ENCODE measurements around the gene OTOF.
A peak's percentile ranks its signal among the peaks of the same experiment; 100 is the strongest.

Gene OTOF
- total RNA-seq, result 2.6 to 6.0 (median 4.1) reads per million in 3 donors

DNA sequence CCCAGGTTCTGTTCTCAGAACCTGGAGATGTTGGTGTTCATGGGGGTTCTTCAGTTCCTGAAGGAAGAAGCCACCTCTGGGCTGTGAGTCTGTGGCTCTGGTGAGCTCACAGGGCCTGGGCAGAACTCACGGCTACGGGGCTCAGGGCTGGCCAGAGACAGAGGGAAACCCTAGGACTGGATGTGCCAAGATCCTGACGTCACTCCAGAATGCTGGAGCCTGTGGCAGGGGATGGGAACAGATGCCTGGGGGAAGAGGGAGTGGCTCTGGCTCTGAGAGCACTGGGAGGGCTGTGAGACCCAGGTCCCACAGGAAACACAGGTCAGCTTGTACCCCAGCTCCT, at the start of gene OTOF:
OTOF (minus strand) TSS at position 214 of the 343 bp plus-strand sequence.
- Histone ChIP-seq H3K9me3 (ENCODE audit: control insufficient read depth, low read length) (no peaks in the 10 kb centered on the region), H3K27me3 (replicated peaks; ENCODE audit: control insufficient read depth, insufficient read depth, low read length, poor library complexity, severe bottlenecking) (no peaks in the 10 kb centered on the region), H3K36me3 (ENCODE audit: control insufficient read depth, insufficient read depth, low read length) (no peaks in the 10 kb centered on the region), H3K4me1 (ENCODE audit: control insufficient read depth, insufficient read depth, low read length, poor library complexity, severe bottlenecking) (no peaks in the 10 kb centered on the region), H3K4me3 (ENCODE audit: insufficient read depth, low read depth, low read length, poor library complexity, severe bottlenecking) (peak within 1 kb of the TSS; percentile 18), H3K27ac (ENCODE audit: insufficient read depth, low read length, poor library complexity, severe bottlenecking) (no peak within 1 kb of the TSS)
- no peak for DNase-seq

DNA sequence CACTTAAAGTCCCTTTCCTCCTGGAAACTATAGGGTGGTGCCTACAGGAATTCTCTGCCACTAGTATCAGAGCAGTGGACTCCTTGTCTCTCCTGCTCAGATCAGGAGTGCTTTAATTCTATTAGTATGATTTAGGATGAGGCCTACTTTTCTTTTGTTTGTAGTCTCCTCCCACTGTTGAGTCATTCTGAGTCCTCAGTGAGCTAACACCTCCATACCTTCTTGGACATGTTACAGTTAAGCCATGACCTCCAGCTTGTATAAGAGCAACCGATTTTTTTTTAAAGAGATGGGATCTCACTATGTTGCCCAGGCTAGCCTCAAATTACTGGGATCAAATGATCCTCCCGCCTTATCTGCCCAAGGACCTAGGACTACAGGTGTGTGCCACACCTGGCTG, 48.7 kb upstream of the OTOF start:
- H3K4me1 ChIP-seq (ENCODE audit: control insufficient read depth, insufficient read depth, low read length, poor library complexity, severe bottlenecking), result no peaks in the 10 kb centered on the region
- H3K4me3 ChIP-seq (ENCODE audit: insufficient read depth, low read depth, low read length, poor library complexity, severe bottlenecking), result no peak overlapping the region
- no peaks in the 10 kb centered on the region for H3K9me3 ChIP-seq (ENCODE audit: control insufficient read depth, low read length)
- H3K27me3 ChIP-seq (replicated peaks; ENCODE audit: control insufficient read depth, insufficient read depth, low read length, poor library complexity, severe bottlenecking), result no peaks in the 10 kb centered on the region
- no peaks in the 10 kb centered on the region for H3K36me3 ChIP-seq (ENCODE audit: control insufficient read depth, insufficient read depth, low read length)
- DNase-seq, result no peak
- no peak overlapping the region for H3K27ac ChIP-seq (ENCODE audit: insufficient read depth, low read length, poor library complexity, severe bottlenecking)

DNA sequence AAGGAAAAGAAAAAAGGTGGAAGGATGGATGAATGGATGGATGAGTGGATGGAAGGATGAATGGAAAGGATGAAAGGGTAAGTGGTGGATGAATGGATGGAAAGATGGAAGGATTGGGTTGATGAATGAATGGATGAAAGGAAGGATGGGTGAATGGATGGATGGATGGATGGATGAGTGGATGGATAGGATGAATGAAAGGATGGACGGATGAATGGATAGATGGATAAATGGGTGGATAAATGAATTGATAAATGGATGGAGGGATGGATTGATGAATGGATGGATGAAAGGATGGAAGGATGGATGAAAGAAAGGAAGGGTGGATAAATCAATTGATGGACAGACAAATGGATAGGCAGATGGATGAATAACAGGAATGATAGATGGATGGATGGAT, 48.2 kb upstream of the OTOF start:
- no peak overlapping the region for H3K4me3 ChIP-seq (ENCODE audit: insufficient read depth, low read depth, low read length, poor library complexity, severe bottlenecking)
- no peak for DNase-seq
- no peaks in the 10 kb centered on the region for H3K4me1 ChIP-seq (ENCODE audit: control insufficient read depth, insufficient read depth, low read length, poor library complexity, severe bottlenecking)
- H3K9me3 ChIP-seq (ENCODE audit: control insufficient read depth, low read length), result no peaks in the 10 kb centered on the region
- H3K27me3 ChIP-seq (replicated peaks; ENCODE audit: control insufficient read depth, insufficient read depth, low read length, poor library complexity, severe bottlenecking), result no peaks in the 10 kb centered on the region
- no peaks in the 10 kb centered on the region for H3K36me3 ChIP-seq (ENCODE audit: control insufficient read depth, insufficient read depth, low read length)
- H3K27ac ChIP-seq (ENCODE audit: insufficient read depth, low read length, poor library complexity, severe bottlenecking), result no peak overlapping the region

DNA sequence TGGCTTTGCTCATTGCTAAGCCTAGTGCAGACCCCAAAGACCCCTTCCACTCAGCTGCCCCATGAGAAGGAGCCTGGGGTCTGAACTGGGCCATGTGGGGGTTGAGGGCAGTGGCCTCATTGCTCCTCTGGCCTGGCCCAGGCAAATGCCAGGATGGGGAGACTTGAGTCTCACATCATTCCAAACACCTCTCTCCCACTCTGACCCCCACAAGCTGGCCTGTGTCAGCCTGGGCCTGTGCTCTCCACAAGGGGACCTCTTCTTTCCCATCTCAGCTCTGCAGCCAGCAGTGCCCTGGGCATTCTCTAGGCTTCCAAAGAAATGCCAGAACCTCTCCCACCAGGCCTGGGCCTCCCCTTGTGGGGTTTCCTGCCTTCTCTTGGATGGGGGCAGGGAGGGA, 45.8 kb upstream of the OTOF start:
- no peaks in the 10 kb centered on the region for H3K9me3 ChIP-seq (ENCODE audit: control insufficient read depth, low read length)
- H3K36me3 ChIP-seq (ENCODE audit: control insufficient read depth, insufficient read depth, low read length), result no peaks in the 10 kb centered on the region
- no peaks in the 10 kb centered on the region for H3K27me3 ChIP-seq (replicated peaks; ENCODE audit: control insufficient read depth, insufficient read depth, low read length, poor library complexity, severe bottlenecking)
- no peak overlapping the region for H3K4me3 ChIP-seq (ENCODE audit: insufficient read depth, low read depth, low read length, poor library complexity, severe bottlenecking)
- no peak overlapping the region for H3K27ac ChIP-seq (ENCODE audit: insufficient read depth, low read length, poor library complexity, severe bottlenecking)
- peaks cover 4% of the 10 kb centered on the region for H3K4me1 ChIP-seq (ENCODE audit: control insufficient read depth, insufficient read depth, low read length, poor library complexity, severe bottlenecking)
- no peak for DNase-seq

DNA sequence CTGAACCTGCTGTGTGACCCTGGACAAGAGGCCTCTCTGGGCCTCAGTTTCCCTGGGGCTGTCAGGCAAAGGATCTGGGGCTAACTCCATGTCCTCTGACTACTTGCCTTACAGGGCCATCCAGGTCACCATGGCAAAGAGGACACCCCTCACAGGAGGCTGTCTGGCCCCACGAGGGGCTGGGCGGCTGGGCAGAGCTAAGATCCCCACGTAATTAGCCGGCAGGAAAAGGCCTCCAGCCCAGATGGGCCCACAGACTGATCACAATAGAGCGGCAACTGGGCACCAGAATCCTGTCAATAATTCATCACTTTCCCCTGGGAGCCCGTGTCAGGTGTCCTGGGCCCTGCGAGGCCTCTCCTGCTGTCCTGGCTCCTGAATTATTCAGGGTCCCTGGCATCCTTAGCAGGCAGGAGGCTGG, 44.8 kb upstream of the OTOF start:
- no peak overlapping the region for H3K27ac ChIP-seq (ENCODE audit: insufficient read depth, low read length, poor library complexity, severe bottlenecking)
- no peaks in the 10 kb centered on the region for H3K9me3 ChIP-seq (ENCODE audit: control insufficient read depth, low read length)
- H3K36me3 ChIP-seq (ENCODE audit: control insufficient read depth, insufficient read depth, low read length), result no peaks in the 10 kb centered on the region
- no peaks in the 10 kb centered on the region for H3K27me3 ChIP-seq (replicated peaks; ENCODE audit: control insufficient read depth, insufficient read depth, low read length, poor library complexity, severe bottlenecking)
- no peak for DNase-seq
- no peak overlapping the region for H3K4me3 ChIP-seq (ENCODE audit: insufficient read depth, low read depth, low read length, poor library complexity, severe bottlenecking)
- H3K4me1 ChIP-seq (ENCODE audit: control insufficient read depth, insufficient read depth, low read length, poor library complexity, severe bottlenecking), result peaks cover 4% of the 10 kb centered on the region

DNA sequence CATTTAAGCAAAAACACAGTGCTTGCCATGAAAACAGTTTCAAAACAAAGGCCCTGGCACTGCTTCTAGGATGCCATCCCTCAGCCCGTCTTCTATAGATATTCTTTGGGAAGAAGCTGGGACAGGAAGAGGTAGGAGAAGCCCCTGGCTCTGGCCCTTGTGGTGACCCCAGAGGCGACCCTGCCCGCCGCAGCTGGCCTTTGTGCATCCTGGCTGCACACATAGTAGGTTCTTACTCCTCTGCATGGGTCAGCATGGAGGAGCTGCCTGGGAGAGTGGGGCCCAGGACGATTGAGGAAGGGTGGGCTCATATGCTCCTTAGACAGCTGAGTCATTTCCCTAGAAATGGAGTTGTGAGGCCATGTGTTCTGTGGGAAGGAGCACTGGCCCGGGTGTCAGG, 44.4 kb upstream of the OTOF start:
- no peak for DNase-seq
- Histone ChIP-seq H3K36me3 (ENCODE audit: control insufficient read depth, insufficient read depth, low read length) (no peaks in the 10 kb centered on the region), H3K4me1 (ENCODE audit: control insufficient read depth, insufficient read depth, low read length, poor library complexity, severe bottlenecking) (peaks cover 4% of the 10 kb centered on the region), H3K9me3 (ENCODE audit: control insufficient read depth, low read length) (no peaks in the 10 kb centered on the region), H3K27me3 (replicated peaks; ENCODE audit: control insufficient read depth, insufficient read depth, low read length, poor library complexity, severe bottlenecking) (no peaks in the 10 kb centered on the region), H3K4me3 (ENCODE audit: insufficient read depth, low read depth, low read length, poor library complexity, severe bottlenecking) (no peak overlapping the region), H3K27ac (ENCODE audit: insufficient read depth, low read length, poor library complexity, severe bottlenecking) (no peak overlapping the region)

DNA sequence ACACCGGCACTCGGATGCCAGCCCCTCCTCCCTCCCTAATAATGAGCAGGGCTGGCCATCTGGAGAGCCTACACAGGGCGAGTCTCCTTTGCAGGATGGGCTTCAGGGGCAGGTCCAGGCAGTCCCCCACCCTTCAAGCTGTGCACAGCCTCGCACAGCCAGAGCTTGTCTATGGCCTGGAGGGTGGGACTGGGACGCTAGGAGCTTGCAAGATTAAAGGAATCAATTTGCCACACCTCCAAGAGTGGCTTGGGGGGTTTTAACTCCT, 43.9 kb upstream of the OTOF start:
- no peak overlapping the region for H3K4me3 ChIP-seq (ENCODE audit: insufficient read depth, low read depth, low read length, poor library complexity, severe bottlenecking)
- peaks cover 4% of the 10 kb centered on the region for H3K4me1 ChIP-seq (ENCODE audit: control insufficient read depth, insufficient read depth, low read length, poor library complexity, severe bottlenecking)
- DNase-seq, result no peak
- no peaks in the 10 kb centered on the region for H3K27me3 ChIP-seq (replicated peaks; ENCODE audit: control insufficient read depth, insufficient read depth, low read length, poor library complexity, severe bottlenecking)
- no peaks in the 10 kb centered on the region for H3K36me3 ChIP-seq (ENCODE audit: control insufficient read depth, insufficient read depth, low read length)
- H3K27ac ChIP-seq (ENCODE audit: insufficient read depth, low read length, poor library complexity, severe bottlenecking), result no peak overlapping the region
- no peaks in the 10 kb centered on the region for H3K9me3 ChIP-seq (ENCODE audit: control insufficient read depth, low read length)

DNA sequence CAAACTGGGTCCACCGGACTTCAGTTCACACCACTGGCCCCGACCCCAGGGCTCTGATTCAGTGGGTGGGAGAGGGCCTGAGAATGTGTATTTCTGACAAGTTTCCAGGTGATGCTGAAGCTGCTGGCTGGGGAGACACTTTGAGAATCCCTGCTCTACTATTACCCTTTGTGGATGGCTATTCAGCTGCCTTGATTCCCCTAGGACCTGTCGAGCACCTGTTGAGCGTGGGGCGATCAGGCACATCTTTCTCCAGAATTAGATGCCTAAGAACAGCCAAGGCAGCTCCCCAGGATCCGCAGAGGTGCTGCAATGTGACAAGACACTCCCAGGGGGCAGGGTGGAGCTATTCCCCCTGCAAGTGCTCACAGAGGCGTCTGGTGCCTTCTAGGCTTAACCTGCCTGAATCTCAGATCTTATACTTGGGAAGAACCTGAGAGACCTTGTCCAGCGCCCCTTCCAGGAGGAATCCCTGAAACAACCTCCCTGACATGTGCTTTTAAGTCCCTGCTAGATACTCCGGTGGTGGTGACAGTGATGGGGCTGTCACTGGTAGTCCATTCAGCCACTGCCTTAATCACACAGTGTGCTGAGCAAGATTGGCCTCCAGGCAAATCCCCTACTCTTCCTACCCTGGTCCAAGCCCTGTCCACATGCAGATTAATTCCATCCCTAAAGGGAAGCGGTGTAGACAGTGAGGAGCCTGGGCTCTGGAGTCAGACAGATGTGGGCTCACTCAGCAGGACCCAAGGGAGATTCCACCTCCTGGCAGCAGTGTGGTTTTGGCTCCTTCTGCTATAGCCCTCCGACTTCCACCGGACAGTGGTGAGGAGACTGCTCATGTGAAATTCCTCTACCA, 43.4 kb upstream of the OTOF start:
- no peaks in the 10 kb centered on the region for H3K9me3 ChIP-seq (ENCODE audit: control insufficient read depth, low read length)
- no peaks in the 10 kb centered on the region for H3K27me3 ChIP-seq (replicated peaks; ENCODE audit: control insufficient read depth, insufficient read depth, low read length, poor library complexity, severe bottlenecking)
- no peak for DNase-seq
- H3K4me1 ChIP-seq (ENCODE audit: control insufficient read depth, insufficient read depth, low read length, poor library complexity, severe bottlenecking), result peaks cover 4% of the 10 kb centered on the region
- no peak overlapping the region for H3K4me3 ChIP-seq (ENCODE audit: insufficient read depth, low read depth, low read length, poor library complexity, severe bottlenecking)
- no peaks in the 10 kb centered on the region for H3K36me3 ChIP-seq (ENCODE audit: control insufficient read depth, insufficient read depth, low read length)
- H3K27ac ChIP-seq (ENCODE audit: insufficient read depth, low read length, poor library complexity, severe bottlenecking), result no peak overlapping the region

DNA sequence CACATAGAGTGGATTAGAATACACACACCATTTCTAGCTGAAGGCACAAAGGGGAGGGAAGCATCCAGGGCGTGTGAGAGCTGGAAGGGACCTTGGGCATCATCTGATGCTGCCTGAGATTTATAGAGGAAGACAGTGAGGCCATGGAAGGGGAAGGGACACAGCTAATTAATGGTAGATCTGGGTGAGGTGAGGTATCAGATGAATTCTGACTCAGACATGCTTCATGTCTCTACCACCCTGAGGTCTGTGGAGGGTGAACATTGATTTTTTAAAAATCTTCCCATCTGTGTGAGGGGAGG, 42.2 kb upstream of the OTOF start:
- Histone ChIP-seq H3K27ac (ENCODE audit: insufficient read depth, low read length, poor library complexity, severe bottlenecking) (no peak overlapping the region), H3K27me3 (replicated peaks; ENCODE audit: control insufficient read depth, insufficient read depth, low read length, poor library complexity, severe bottlenecking) (no peaks in the 10 kb centered on the region), H3K36me3 (ENCODE audit: control insufficient read depth, insufficient read depth, low read length) (no peaks in the 10 kb centered on the region), H3K4me1 (ENCODE audit: control insufficient read depth, insufficient read depth, low read length, poor library complexity, severe bottlenecking) (peaks cover 4% of the 10 kb centered on the region), H3K9me3 (ENCODE audit: control insufficient read depth, low read length) (no peaks in the 10 kb centered on the region), H3K4me3 (ENCODE audit: insufficient read depth, low read depth, low read length, poor library complexity, severe bottlenecking) (no peak overlapping the region)
- no peak for DNase-seq

DNA sequence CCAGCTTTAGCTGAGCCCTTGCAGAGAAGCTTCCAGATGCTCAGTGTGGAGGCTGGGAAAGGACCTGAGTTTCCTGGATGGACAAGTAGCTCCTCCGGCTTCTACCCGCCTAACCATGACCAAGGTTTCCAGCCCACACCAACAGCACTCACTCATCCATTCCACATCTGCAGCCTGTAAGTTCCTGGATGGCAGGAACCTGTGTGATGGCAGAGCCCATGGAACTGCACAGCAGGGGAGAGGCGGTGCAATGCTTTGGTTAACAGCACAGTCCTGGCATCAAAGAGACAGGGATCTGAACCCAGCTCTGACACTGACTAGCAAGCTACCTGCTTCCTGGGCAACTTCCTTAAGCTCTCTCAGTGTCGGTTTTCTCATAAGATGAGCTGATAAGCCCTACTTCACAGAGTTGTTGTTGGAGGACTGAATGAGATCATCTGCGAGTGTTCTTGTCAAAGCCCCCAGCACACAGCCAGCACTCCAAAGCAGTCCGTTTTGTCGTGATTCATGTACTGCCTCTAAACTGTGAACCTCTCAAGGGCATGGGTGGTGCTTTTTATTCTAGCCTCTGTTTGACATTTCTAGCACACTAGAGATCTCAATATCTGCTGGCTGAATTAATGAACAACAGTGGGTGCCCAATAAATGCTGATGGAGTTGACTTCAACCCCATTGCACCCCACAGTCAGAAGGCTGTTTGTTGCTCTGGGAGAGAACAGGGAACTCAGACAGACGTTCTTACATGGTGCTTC, 41.6 kb upstream of the OTOF start:
- DNase-seq, result no peak
- H3K27me3 ChIP-seq (replicated peaks; ENCODE audit: control insufficient read depth, insufficient read depth, low read length, poor library complexity, severe bottlenecking), result no peaks in the 10 kb centered on the region

More for the DNA sequence above, 41.6 kb upstream of the OTOF start:
- Histone ChIP-seq H3K36me3 (ENCODE audit: control insufficient read depth, insufficient read depth, low read length) (no peaks in the 10 kb centered on the region), H3K27ac (ENCODE audit: insufficient read depth, low read length, poor library complexity, severe bottlenecking) (no peak overlapping the region), H3K4me3 (ENCODE audit: insufficient read depth, low read depth, low read length, poor library complexity, severe bottlenecking) (no peak overlapping the region), H3K4me1 (ENCODE audit: control insufficient read depth, insufficient read depth, low read length, poor library complexity, severe bottlenecking) (peaks cover 4% of the 10 kb centered on the region), H3K9me3 (ENCODE audit: control insufficient read depth, low read length) (no peaks in the 10 kb centered on the region)

Data from effector memory CD4-positive, alpha-beta T cell (primary cell).